GM18502 (cell line): ENCODE data around the gene TTC16.
A peak's percentile ranks its signal among the peaks of the same experiment; 100 is the strongest.

Source experiments
- ATAC-seq: cut with Tn5 transposase; IDR thresholded peaks from one replicate; pipeline ENCODE4 v1.9.1; 2021; ENCODE audit warnings: mild to moderate bottlenecking; ENCODE audit not compliant: unreplicated experiment, poor library complexity

The TTC16 gene

DNA sequence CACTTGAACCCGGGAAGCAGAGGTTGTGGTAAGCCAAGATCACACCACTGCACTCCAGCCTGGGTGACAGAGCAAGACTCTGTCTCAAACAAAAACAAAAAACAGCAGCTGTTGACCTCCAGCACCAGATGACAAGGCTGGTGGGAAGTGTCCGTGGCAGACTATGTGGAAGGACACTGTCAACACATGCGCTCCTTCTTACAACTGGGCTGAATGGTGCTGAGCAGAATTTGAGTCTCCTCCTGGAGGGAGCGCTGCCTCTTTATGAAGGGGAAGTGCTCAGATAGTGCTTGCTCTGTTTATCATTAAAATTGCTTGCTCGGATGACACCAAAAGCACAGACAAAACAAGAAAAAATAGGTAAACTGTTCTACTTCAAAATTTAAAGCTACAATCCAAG is 18.3 kb upstream of the TTC16 start:
- ATAC-seq = no peak

DNA sequence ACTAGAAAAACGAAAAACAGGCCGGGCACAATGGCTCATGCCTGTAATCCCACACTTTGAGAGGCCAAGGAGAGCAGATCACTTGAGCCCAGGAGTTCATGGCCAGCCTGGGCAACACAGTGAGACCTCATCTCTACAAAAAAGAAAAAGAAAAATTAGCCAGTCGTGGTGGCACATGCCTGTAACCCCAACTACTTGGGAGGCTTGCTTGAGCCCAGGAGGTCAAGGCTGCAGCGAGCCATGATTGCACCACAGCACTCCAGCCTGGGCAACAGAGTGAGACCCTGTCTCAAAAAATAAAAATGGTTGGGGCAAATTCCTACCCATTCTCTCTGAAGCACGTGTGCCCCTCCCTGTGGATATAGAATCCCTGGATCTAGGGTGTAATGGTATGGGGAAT is 17.5 kb upstream of the TTC16 start:
- ATAC-seq = no peak

DNA sequence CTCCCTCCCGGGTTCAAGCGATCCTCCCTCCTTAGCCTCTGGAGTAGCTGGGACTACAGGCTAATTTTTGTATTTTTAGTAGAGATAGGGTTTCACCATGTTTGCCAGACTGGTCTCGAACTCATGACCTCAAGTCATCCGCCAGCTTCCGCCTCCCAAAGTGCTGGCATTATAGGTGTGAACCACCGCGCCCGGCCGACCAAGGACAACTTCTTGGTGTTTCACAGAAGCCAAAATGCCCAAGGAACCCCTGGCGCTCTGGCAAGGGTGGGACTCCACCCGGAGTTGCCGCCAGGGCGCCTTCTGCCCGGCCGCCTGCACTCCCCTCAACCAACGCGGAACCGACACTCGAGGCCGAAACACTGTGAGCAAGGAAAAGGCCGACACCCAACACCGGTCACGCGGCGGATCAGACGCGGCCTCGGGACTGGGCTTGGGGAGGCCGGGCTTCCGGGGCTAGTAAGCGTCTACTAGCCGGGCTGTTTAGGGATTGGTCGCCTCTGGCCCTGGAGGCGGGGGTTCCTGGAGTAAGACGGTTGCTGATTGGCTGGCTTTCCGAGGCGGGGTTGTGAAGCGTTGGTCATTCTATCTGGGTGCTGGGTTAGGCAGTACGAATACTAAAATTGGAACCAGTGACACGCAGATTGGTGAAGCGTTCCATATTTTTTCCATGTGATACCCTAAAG is 16.8 kb upstream of the TTC16 start:
- peak; percentile 90 for ATAC-seq

GRCh38 chr9:127700140-127700539 is 15.7 kb upstream of the TTC16 start:
- ATAC-seq = no peak

- no peak for ATAC-seq
These were observed 15.2 kb upstream of the TTC16 start for GRCh38 chr9:127700594-127701255.

DNA sequence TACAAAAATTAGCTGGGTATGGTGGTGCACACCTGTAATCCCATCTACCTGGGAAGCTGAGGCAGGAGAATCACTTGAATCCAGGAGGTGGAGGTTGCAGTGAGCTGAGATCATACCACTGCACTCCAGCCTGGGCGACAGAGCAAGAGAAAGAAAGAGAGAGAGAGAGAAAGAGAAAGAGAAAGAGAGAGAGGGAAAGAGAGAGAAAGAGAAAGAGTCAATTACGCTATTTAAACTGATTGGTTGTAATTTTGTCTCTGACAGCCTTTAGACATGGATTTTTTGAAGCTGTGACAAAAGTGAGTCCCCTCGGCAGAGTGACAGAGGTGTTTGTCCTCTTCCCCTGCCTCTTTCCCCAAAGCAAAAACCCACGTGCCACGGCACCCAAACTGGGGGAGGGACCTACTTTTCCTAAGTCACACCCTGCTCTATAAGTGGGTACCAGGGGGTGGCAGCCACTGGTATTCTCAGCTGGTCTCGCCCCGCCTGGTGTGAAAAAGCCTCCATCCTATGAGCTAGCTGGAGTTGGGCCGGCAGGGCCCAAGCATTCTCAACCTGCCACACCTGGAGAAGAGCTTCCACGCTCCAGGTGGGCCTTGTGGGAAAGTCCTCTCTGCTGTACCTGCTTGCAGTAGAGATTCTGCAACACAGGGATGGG is 12.5 kb upstream of the TTC16 start:
- no peak for ATAC-seq

DNA sequence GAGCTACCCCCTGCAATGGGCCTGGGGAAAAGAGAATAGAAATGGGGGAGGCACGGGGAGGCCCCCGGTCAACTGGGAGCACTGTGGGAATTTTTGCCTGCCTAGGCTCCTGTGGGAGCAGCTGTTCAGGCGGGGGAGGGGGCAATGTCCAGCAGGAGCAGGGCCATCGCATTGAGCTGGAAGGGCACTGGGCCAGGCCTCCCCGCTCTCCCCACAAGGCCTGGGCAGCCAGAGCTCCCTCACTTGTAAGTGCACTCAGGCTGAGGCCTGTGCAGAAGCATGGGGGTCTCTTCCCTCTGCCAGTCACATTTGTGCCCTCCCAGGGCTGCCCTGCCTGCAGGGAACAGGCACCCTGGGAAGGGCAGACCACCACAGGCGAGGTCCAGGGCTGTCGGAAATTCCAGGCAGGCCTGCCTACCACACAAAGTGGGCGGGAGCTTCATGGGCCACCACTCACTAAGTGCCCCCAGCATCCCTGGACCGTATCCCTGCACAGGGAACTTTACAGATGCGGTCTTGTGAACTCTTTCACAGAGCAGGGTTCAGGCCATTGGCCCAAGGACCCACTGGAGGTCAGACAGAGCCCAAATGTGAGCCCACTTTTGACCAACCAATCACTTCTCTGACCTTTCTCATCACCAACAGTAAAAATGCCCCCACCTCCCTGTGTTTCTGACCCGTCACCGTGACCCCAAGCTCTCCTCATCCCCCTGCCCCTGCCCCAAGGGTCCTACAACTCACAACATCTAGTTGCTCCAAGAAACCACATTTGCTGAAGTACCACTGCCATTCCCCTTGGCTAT is 10.1 kb upstream of the TTC16 start:
- ATAC-seq = no peak

GRCh38 chr9:127706836-127707241 is 9.0 kb upstream of the TTC16 start, which contains the start of gene CFAP157:
Gene CFAP157, plus strand, starts transcription at chr9:127706988. Its CDS starts 44 bp downstream, at chr9:127707032.
- no peak for ATAC-seq

GRCh38 chr9:127707766-127708165 is 8.1 kb upstream of the TTC16 start:
- no peak for ATAC-seq

DNA sequence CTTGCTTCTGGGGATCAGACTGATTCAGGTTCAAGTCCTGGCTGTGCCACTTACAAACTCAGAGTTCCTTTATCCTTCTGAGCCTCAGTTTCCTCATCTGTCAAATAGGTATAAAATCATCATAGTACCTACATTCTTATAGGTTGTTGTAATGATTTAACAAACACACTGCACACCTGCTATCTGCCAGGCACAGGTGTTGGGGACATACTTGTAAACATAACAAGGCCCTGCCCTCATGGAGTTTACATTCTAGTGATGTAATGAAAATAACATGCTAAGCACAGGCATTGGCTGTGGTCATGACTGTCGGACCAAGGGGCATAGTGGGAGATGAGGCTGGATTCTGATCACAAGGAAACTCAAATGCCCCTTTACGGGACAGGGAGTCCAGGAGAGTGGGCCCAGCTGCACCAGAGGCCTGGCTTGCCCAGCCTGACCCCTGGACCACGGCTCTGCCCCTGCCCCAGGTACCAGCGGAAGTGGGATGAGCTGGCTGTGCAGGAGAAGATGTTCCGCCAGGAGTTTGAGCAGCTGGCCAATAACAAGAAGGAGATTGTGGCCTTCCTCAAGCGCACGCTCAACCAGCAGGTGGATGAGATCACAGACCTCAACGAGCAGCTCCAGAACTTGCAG is 6.8 kb upstream of the TTC16 start:
- no peak for ATAC-seq

DNA sequence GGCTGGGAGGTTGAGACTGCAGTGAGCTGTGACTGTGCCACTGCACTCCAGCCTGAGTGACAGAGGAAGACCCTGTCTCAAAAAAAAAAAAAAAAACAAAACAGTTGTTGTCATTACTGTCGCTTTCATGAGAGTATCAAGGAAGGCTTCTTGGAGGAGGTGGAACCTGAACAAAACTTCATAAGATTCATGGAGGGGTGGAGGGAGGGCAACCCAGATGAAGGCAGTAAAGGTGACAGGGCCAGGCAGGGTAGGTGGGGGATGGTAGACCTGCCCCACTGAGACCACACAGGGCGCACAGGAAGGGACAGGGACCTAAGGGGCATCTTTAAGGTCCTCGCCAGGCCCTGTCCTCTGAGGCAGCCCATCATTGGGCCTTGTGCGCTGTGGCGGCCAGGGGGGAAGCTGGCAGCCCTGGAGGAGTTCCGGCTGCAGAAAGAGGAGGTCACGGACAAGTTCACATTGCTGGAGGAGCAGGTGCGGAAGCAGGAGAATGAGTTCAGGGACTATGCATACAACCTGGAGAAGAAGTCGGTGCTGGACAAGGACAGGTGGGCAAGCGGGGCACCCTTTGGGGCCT is 5.6 kb upstream of the TTC16 start:
- no peak for ATAC-seq

DNA sequence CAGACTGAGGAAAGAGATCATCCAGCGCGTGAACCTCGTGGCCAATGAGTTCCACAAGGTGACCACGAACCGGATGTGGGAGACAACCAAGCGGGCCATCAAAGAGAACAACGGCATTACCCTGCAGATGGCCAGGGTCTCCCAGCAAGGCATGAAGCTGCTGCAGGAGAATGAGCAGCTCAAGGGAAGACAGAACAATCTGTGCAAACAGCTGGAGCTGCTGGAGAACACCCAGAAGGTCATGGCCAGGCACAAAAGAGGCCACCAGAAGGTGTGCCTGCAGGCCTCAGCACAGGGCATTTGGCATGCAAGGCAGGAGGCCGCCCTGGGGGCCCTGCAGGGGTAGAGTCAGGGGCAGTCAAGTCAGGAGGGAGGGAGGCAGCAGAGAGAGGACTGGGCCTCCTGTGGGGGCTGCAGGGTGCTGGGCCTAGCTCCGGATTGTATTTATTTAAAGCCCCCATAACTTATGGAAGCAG is 4.6 kb upstream of the TTC16 start:
- ATAC-seq = no peak

DNA sequence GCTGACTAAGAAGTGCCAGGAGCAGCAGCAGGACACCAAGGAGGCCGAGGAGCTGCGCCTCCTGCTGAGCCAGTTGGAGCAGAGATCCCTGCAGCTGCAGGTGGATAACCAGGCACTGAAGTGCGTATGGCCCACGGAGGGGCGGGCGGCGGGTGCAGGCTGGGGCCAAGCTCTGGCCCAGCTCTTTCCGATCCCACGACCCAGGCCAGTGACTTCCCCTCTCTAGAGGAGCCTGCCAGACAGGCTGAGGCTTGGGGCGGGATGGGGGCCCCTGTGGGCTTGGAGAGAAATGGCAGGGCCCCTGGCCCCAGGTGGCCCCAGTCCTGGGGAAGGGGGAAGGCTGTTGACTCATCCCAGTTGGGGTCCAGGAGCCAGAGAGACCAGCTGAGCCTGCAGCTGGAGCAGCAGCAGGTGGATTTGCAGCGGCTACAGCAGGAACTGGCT is 4.0 kb upstream of the TTC16 start:
- ATAC-seq = no peak

DNA sequence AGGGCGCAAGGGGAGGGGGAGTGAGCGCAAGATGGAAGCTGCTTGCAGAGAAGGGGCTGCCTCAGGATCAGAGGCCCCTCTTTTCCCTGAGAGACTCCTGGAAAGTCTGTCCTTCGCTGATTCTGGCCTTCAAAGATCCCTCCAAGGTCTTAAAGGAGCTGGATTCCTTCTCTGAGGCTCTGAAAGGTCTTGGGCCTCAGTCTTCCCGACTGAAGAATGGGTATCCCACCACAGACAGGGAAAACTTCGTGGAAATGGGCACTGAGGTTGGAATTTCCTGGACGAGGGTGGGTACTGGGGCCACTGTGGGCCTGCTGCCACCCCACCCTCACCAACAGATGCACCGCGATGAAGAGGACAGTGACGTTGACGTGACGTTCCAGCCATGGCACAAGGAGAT is 3.5 kb upstream of the TTC16 start:
- no peak for ATAC-seq

DNA sequence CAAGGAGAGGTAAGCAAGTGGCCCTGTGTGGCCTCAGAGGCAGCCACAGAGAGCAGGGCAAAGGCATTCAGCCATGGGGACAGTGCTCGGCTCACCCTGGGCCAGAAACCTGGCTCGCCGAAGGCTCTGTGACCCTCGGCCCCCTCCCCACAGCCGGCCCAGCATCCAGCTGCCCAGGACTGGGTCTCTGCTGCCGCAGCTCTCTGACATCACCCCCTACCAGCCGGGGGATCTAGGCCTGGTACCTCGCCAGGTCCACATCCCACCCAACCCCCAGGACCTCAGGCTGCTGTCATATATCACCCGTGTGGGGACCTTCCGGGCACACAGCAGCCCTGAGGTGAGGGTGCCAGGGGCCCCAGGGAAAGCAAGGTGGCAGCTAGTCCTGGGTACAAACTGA is 3.0 kb upstream of the TTC16 start:
- ATAC-seq = no peak

- ATAC-seq = no peak
These were observed 1.7 kb upstream of the TTC16 start for GRCh38 chr9:127714020-127714750.

- no peak for ATAC-seq
These were observed 869 bp upstream of the TTC16 start for GRCh38 chr9:127714951-127715469.

DNA sequence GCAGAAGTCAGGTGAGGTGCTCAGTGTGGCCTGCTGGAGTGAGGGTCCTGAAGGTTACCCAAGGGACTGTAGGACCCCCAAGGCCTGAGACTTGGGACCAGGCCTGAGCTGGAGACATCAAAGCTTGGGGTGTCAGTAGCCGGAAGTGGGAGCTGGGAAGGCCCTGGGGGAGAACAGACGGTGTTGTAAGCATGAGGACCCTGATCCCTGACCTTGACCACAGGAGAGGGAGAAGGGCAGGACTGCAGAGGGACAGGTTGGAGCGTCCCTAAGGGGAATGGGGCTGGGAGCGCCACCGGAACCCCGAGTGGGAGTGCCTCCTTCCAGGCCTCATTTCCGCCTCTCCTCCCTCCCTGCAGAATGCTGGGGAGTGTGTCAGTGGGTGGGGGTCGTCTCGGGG is 533 bp downstream of the TTC16 start:
- ATAC-seq = no peak

DNA sequence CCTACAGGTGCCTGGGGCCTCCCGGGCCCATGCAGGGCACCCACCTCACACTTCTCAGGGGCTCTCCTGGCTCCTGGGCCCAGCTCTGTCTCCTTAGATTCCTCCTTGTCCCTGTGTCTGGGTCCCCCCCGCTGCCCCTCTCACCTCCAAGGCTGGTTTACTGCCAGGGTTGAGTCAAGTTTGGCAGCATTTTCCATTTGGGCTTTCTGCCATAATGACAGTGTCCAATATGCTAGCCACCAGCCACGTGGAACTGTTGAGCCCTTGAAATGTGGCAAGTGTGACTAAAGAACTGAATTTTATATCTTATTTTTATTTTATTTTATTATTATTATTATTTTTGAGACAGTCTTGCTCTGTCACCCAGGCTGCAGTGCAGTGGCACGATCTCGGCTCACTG is 1.9 kb downstream of the TTC16 start:
- ATAC-seq = no peak
